ENCODE results near the gene ZIC1.

ZIC1 gene

GRCh38 chr3:147422601-147423536, 13.7 kb downstream of the ZIC1 start:
- no peak for DNase-seq (ENCODE audit: low spot score)

GRCh38 chr3:147423537-147423797, 14.3 kb downstream of the ZIC1 start:
- DNase-seq (ENCODE audit: low spot score), result no peak

GRCh38 chr3:147423798-147424580, 14.8 kb downstream of the ZIC1 start:
- no peak for DNase-seq (ENCODE audit: low spot score)

- no peak for DNase-seq (ENCODE audit: low spot score)
Measured at GRCh38 chr3:147424581-147425387, 15.6 kb downstream of the ZIC1 start.

GRCh38 chr3:147425388-147425850, 16.3 kb downstream of the ZIC1 start:
- DNase-seq (ENCODE audit: low spot score), result no peak

GRCh38 chr3:147426931-147427330, 17.8 kb downstream of the ZIC1 start:
- no peak for DNase-seq (ENCODE audit: low spot score)

GRCh38 chr3:147427746-147428145, 18.6 kb downstream of the ZIC1 start:
- no peak for DNase-seq (ENCODE audit: low spot score)

GRCh38 chr3:147428326-147428725, 19.2 kb downstream of the ZIC1 start:
- DNase-seq (ENCODE audit: low spot score), result no peak

GRCh38 chr3:147428754-147429153, 19.6 kb downstream of the ZIC1 start:
- DNase-seq (ENCODE audit: low spot score), result no peak

- no peak for DNase-seq (ENCODE audit: low spot score)
Measured at GRCh38 chr3:147431751-147432150, 22.6 kb downstream of the ZIC1 start.

- no peak for DNase-seq (ENCODE audit: low spot score)
Measured at GRCh38 chr3:147447224-147447623, 38.1 kb downstream of the ZIC1 start.

GRCh38 chr3:147449669-147450068, 40.5 kb downstream of the ZIC1 start:
- DNase-seq (ENCODE audit: low spot score), result no peak

- DNase-seq (ENCODE audit: low spot score), result no peak
Measured at GRCh38 chr3:147458995-147459704, 50.0 kb downstream of the ZIC1 start.

GRCh38 chr3:147462856-147463255, 53.7 kb downstream of the ZIC1 start:
- DNase-seq (ENCODE audit: low spot score), result no peak
